ENCODE measurements around the gene LENEP. TPM values are rescaled to one million over a fixed set of nuclear protein-coding genes. Genes with fewer than 3 reads are reported as not detected.

The LENEP gene
- total RNA-seq, 1 donor from 2014 or later = 1.1 TPM

- Mint-ChIP-seq H3K36me3 (peaks cover 11% of the 10 kb centered on the region), H3K27ac (no peak overlapping the region), H3K9me3 (no peaks in the 10 kb centered on the region), H3K4me3 (no peak overlapping the region), H3K27me3 (no peaks in the 10 kb centered on the region), H3K4me1 (ENCODE audit: unreplicated experiment) (peaks cover 11% of the 10 kb centered on the region)
- DNase-seq (ENCODE audit: extremely low spot score, unreplicated experiment) = no peak
- TF ChIP-seq CTCF (conservative IDR thresholded peaks at IDR 0.05) = no peak
Observed at GRCh38 chr1:154945962-154946850, 47.2 kb upstream of the LENEP start.

GRCh38 chr1:154948079-154948478, 45.3 kb upstream of the LENEP start:
- no peaks in the 10 kb centered on the region for H3K27me3 Mint-ChIP-seq
- H3K4me1 Mint-ChIP-seq (ENCODE audit: unreplicated experiment) = peaks cover 19% of the 10 kb centered on the region
- no peak overlapping the region for H3K4me3 Mint-ChIP-seq
- no peak for TF ChIP-seq CTCF (conservative IDR thresholded peaks at IDR 0.05)
- H3K36me3 Mint-ChIP-seq = peaks cover 11% of the 10 kb centered on the region
- DNase-seq (ENCODE audit: extremely low spot score, unreplicated experiment) = no peak
- no peak overlapping the region for H3K27ac Mint-ChIP-seq
- no peaks in the 10 kb centered on the region for H3K9me3 Mint-ChIP-seq

GRCh38 chr1:154951901-154952657, 41.3 kb upstream of the LENEP start:
- Mint-ChIP-seq H3K4me3 (peak overlapping the region; percentile 31), H3K27me3 (no peaks in the 10 kb centered on the region), H3K4me1 (ENCODE audit: unreplicated experiment) (peaks cover 46% of the 10 kb centered on the region), H3K27ac (peak overlapping the region; percentile 39), H3K36me3 (peaks cover 6% of the 10 kb centered on the region), H3K9me3 (no peaks in the 10 kb centered on the region)
- no peak for TF ChIP-seq CTCF (conservative IDR thresholded peaks at IDR 0.05)
- DNase-seq (ENCODE audit: extremely low spot score, unreplicated experiment) = no peak

- H3K27me3 Mint-ChIP-seq = no peaks in the 10 kb centered on the region
- peaks cover 9% of the 10 kb centered on the region for H3K36me3 Mint-ChIP-seq
- H3K9me3 Mint-ChIP-seq = no peaks in the 10 kb centered on the region
- peak overlapping the region; percentile 39 for H3K27ac Mint-ChIP-seq
- no peak for TF ChIP-seq CTCF (conservative IDR thresholded peaks at IDR 0.05)
- no peak for DNase-seq (ENCODE audit: extremely low spot score, unreplicated experiment)
- H3K4me3 Mint-ChIP-seq = peak overlapping the region; percentile 31
- peaks cover 52% of the 10 kb centered on the region for H3K4me1 Mint-ChIP-seq (ENCODE audit: unreplicated experiment)
Observed at GRCh38 chr1:154952664-154953063, 40.7 kb upstream of the LENEP start.

- no peak for DNase-seq (ENCODE audit: extremely low spot score, unreplicated experiment)
- H3K27ac Mint-ChIP-seq = peak overlapping the region; percentile 56
- TF ChIP-seq CTCF (conservative IDR thresholded peaks at IDR 0.05) = no peak
- no peak overlapping the region for H3K4me3 Mint-ChIP-seq
- no peaks in the 10 kb centered on the region for H3K27me3 Mint-ChIP-seq
- H3K36me3 Mint-ChIP-seq = peaks cover 9% of the 10 kb centered on the region
- no peaks in the 10 kb centered on the region for H3K9me3 Mint-ChIP-seq
- peaks cover 53% of the 10 kb centered on the region for H3K4me1 Mint-ChIP-seq (ENCODE audit: unreplicated experiment)
Observed at GRCh38 chr1:154953611-154954038, 39.8 kb upstream of the LENEP start.

Data from type B pancreatic cell (in vitro differentiated cells).